Measurements from ENCODE around the gene MYL4. TPM values are rescaled to one million over a fixed set of nuclear protein-coding genes. Genes with fewer than 3 reads are reported as not detected.
"Not testable (repeated sequence)": the region's sequence is repeated elsewhere in the genome, so short reads cannot be mapped to it uniquely, and the experiment has no call there.

The MYL4 gene
- total and polyA plus RNA-seq, 2 donors (not counting 3 experiments of a cell fraction or from before 2014, with no cell fraction given): 2.0 to 2.1 TPM

DNA sequence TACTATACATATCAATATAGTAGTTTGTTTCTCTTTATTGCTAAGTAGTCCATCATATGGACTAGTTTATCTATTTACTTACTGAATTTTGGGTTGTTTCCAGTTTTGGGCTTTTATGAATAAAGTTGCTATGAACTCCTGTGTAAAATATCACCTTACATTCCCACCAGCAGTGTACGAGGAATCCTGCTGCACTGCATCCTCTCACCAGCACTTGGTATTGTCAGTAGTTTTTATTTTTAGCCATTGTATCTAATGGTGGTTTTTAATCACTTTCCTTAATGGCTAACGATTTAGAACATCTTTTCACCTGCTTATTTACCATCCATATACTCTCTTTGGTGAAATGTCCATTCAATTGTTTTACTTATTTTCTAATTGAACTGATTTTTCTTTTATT lies 44.0 kb upstream of the MYL4 start:
- no peaks in the 10 kb centered on the region for H3K9me3 ChIP-seq (replicated peaks; ENCODE audit: control insufficient read depth, insufficient read depth, low read length)
- intact Hi-C loops (cut with micrococcal nuclease): no loop called here
- CTCF ChIA-PET: no interaction called here
- no peaks in the 10 kb centered on the region for H4K20me1 ChIP-seq (replicated peaks; ENCODE audit: control insufficient read depth, extremely low read depth, insufficient read depth, low read length)
- no peak overlapping the region for H3K27ac ChIP-seq (ENCODE audit: insufficient read depth, low read depth, low read length)
- H3K9me1 ChIP-seq (replicated peaks; ENCODE audit: control insufficient read depth, extremely low read depth, insufficient read depth, low read length): no peaks in the 10 kb centered on the region
- DNase-seq (ENCODE audit: low read depth, low spot score) (no peak), FAIRE-seq (no peak)
- peaks cover 55% of the 10 kb centered on the region for H3K79me2 ChIP-seq (ENCODE audit: control insufficient read depth, insufficient read depth, low read length)
- H2AFZ ChIP-seq (ENCODE audit: low read depth, low read length): no peak overlapping the region
- H3K4me1 ChIP-seq (ENCODE audit: control insufficient read depth, extremely low read depth, insufficient read depth, low read length): no peaks in the 10 kb centered on the region
- dilution Hi-C loops (cut with MboI; ENCODE audit: extremely low pct_ligation_motif_present, low sequenced_read_pairs): no loop called here
- H3K9ac ChIP-seq (replicated peaks; ENCODE audit: extremely low read depth, insufficient read depth, low read length): no peak overlapping the region
- BruUV-seq (replicated peaks): no TSS peak
- POLR2A ChIA-PET: no interaction called here
- no peak overlapping the region for H3K4me2 ChIP-seq (ENCODE audit: insufficient read depth, low read length)
- TF ChIP-seq EZH2 (IDR thresholded peaks at IDR 0.05; ENCODE audit: borderline replicate concordance, low read depth, low read length, severe bottlenecking) (no peak), FOS (IDR thresholded peaks at IDR 0.05; ENCODE audit: borderline replicate concordance, insufficient read depth, low read length) (no peak), GATA2 (IDR thresholded peaks at IDR 0.05; ENCODE audit: insufficient read depth, insufficient read length, low read depth, low read length) (no peak), POLR2A (IDR thresholded peaks at IDR 0.05; ENCODE audit: low read depth, low read length) (no peak), MYC (IDR thresholded peaks at IDR 0.05; ENCODE audit: low read depth, low read length) (no peak), CTCF (IDR thresholded peaks at IDR 0.05; ENCODE audit: extremely low read depth in 1 of 2, insufficient read depth in 1 of 2, low read depth in 1 of 2, low read length in 2 of 2) (no peak), MAX (IDR thresholded peaks at IDR 0.05; ENCODE audit: insufficient read depth, insufficient read length) (no peak), POLR2AphosphoS5 (IDR thresholded peaks at IDR 0.05; ENCODE audit: insufficient read depth, low read depth, low read length) (no peak), JUN (IDR thresholded peaks at IDR 0.05; ENCODE audit: borderline replicate concordance, insufficient read depth, insufficient read length, low read depth) (no peak)
- H3K27me3 ChIP-seq (ENCODE audit: control insufficient read depth in 2 of 2, insufficient read depth in 2 of 2, low read length in 2 of 2): no peaks in the 10 kb centered on the region
- peaks cover 9 to 19% of the 10 kb centered on the region in 2 experiments for H3K36me3 ChIP-seq (ENCODE audit: control insufficient read depth in 2 of 2, extremely low read depth in 1 of 2, insufficient read depth in 2 of 2, low read length in 2 of 2)
- no peak overlapping the region for H3K4me3 ChIP-seq (replicated peaks in 1 of 3; ENCODE audit: insufficient read depth in 1 of 3, low read depth in 1 of 3, low read length in 3 of 3)

GRCh38 chr17:47166854-47167253 lies 42.3 kb upstream of the MYL4 start:
- H3K9me1 ChIP-seq (replicated peaks; ENCODE audit: control insufficient read depth, extremely low read depth, insufficient read depth, low read length); intact Hi-C loops (cut with micrococcal nuclease); DNase-seq (ENCODE audit: low read depth, low spot score); H3K9me3 ChIP-seq (replicated peaks; ENCODE audit: control insufficient read depth, insufficient read depth, low read length); H3K9ac ChIP-seq (replicated peaks; ENCODE audit: extremely low read depth, insufficient read depth, low read length); BruUV-seq (replicated peaks); H3K27me3 ChIP-seq (ENCODE audit: control insufficient read depth in 2 of 2, insufficient read depth in 2 of 2, low read length in 2 of 2); CTCF ChIA-PET; H3K27ac ChIP-seq (ENCODE audit: insufficient read depth, low read depth, low read length); H3K4me1 ChIP-seq (ENCODE audit: control insufficient read depth, extremely low read depth, insufficient read depth, low read length); H3K4me3 ChIP-seq (replicated peaks in 1 of 3; ENCODE audit: insufficient read depth in 1 of 3, low read depth in 1 of 3, low read length in 3 of 3); H2AFZ ChIP-seq (ENCODE audit: low read depth, low read length); POLR2A ChIA-PET; dilution Hi-C loops (cut with MboI; ENCODE audit: extremely low pct_ligation_motif_present, low sequenced_read_pairs); H4K20me1 ChIP-seq (replicated peaks; ENCODE audit: control insufficient read depth, extremely low read depth, insufficient read depth, low read length); FAIRE-seq; H3K4me2 ChIP-seq (ENCODE audit: insufficient read depth, low read length): not testable (repeated sequence)
- H3K79me2 ChIP-seq (ENCODE audit: control insufficient read depth, insufficient read depth, low read length): peaks cover 67% of the 10 kb centered on the region
- peaks cover 9 to 18% of the 10 kb centered on the region in 2 experiments for H3K36me3 ChIP-seq (ENCODE audit: control insufficient read depth in 2 of 2, extremely low read depth in 1 of 2, insufficient read depth in 2 of 2, low read length in 2 of 2)

- H3K9ac ChIP-seq (replicated peaks; ENCODE audit: extremely low read depth, insufficient read depth, low read length); POLR2A ChIA-PET; CTCF ChIA-PET; DNase-seq (ENCODE audit: low read depth, low spot score); intact Hi-C loops (cut with micrococcal nuclease); H3K27ac ChIP-seq (ENCODE audit: insufficient read depth, low read depth, low read length); H4K20me1 ChIP-seq (replicated peaks; ENCODE audit: control insufficient read depth, extremely low read depth, insufficient read depth, low read length); dilution Hi-C loops (cut with MboI; ENCODE audit: extremely low pct_ligation_motif_present, low sequenced_read_pairs); H3K9me1 ChIP-seq (replicated peaks; ENCODE audit: control insufficient read depth, extremely low read depth, insufficient read depth, low read length); FAIRE-seq; H3K27me3 ChIP-seq (ENCODE audit: control insufficient read depth in 2 of 2, insufficient read depth in 2 of 2, low read length in 2 of 2); H3K4me3 ChIP-seq (replicated peaks in 1 of 3; ENCODE audit: insufficient read depth in 1 of 3, low read depth in 1 of 3, low read length in 3 of 3); BruUV-seq (replicated peaks); H3K4me2 ChIP-seq (ENCODE audit: insufficient read depth, low read length); H3K9me3 ChIP-seq (replicated peaks; ENCODE audit: control insufficient read depth, insufficient read depth, low read length); H2AFZ ChIP-seq (ENCODE audit: low read depth, low read length): not testable (repeated sequence)
- peaks cover 75% of the 10 kb centered on the region for H3K79me2 ChIP-seq (ENCODE audit: control insufficient read depth, insufficient read depth, low read length)
- peaks cover 9 to 22% of the 10 kb centered on the region in 2 experiments for H3K36me3 ChIP-seq (ENCODE audit: control insufficient read depth in 2 of 2, extremely low read depth in 1 of 2, insufficient read depth in 2 of 2, low read length in 2 of 2)
- peaks cover 11% of the 10 kb centered on the region for H3K4me1 ChIP-seq (ENCODE audit: control insufficient read depth, extremely low read depth, insufficient read depth, low read length)
These were observed 40.3 kb upstream of the MYL4 start for GRCh38 chr17:47168896-47169295.

All from endothelial cell of umbilical vein (primary cell).